IgD-negative memory B cell (primary cell): ENCODE results near the gene PTX4. TPM values are rescaled to one million over a fixed set of nuclear protein-coding genes. Genes with fewer than 3 reads are reported as not detected.

Source experiments
- H3K27ac Mint-ChIP-seq, 3 donors: one replicate each; pipeline ENCODE4 v1.8.0; 2020 to 2022; ENCODE audit warnings: mild to moderate bottlenecking in 3 of 3, mixed read lengths in 3 of 3, moderate library complexity in 1 of 3
- H3K27me3 Mint-ChIP-seq: one replicate; pipeline ENCODE4 v1.8.0; 2021; ENCODE audit warnings: mixed read lengths
- H3K36me3 Mint-ChIP-seq: one replicate; pipeline ENCODE4 v1.8.0; 2020; ENCODE audit warnings: mild to moderate bottlenecking, mixed read lengths
- H3K4me1 Mint-ChIP-seq, 3 donors: one replicate each; pipeline ENCODE4 v1.8.0; 2020 to 2022; ENCODE audit warnings: mixed read lengths in 3 of 3, mild to moderate bottlenecking in 1 of 3
- H3K4me3 Mint-ChIP-seq, 4 donors: one replicate each; pipeline ENCODE4 v1.8.0; 2020 to 2022; ENCODE audit warnings: mild to moderate bottlenecking in 4 of 4, mixed read lengths in 4 of 4, moderate library complexity in 3 of 4
- H3K9me3 Mint-ChIP-seq, 3 donors: one replicate each; pipeline ENCODE4 v1.8.0; 2020 to 2021; ENCODE audit warnings: mixed read lengths in 3 of 3, mild to moderate bottlenecking in 1 of 3
- polyA plus RNA-seq: library from polyadenylated mRNA; unstranded; fragments of 300-500 nt; fragmentation: Illumina TruSeq; gene quantifications from one replicate; pipeline ENCODE4 v1.2.3, GENCODE V29; 2021

Gene PTX4
- polyA plus RNA-seq: not detected

DNA sequence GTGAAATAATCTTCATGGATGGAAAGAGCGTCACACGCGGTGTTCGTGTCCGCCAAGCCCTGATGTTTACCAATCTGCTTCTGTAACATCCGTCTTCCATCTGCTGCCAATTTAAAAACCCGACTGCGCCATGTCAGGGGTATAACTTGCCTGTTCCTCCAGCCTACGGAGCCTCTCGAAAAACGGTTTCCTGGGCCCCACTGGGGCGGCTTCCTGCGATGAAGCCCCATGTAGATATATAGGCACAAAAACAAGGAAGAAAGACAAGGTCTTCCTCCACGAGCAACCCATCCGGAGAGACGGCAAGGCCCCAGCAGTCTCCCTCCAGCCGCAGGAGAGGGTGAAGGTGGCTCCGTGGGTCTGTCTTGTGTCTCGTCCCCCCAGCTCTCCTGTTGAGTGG is at the start of gene PTX4:
PTX4 (minus strand) TSS at position 326 of the 400 bp plus-strand sequence; CDS start at position 291, 35 bp downstream.
- no peaks in the 10 kb centered on the region for H3K9me3 Mint-ChIP-seq
- peaks cover 10 to 12% (median 10%) of the 10 kb centered on the region in 3 donors for H3K4me1 Mint-ChIP-seq
- peak within 1 kb of the TSS in 1 of 4 donors; percentile 28 for H3K4me3 Mint-ChIP-seq
- H3K27me3 Mint-ChIP-seq: no peaks in the 10 kb centered on the region
- peaks cover 1% of the 10 kb centered on the region for H3K36me3 Mint-ChIP-seq
- H3K27ac Mint-ChIP-seq: peak within 1 kb of the TSS in 2 of 3 donors; percentile 45 to 77

- no peak overlapping the region for H3K27ac Mint-ChIP-seq
- H3K4me1 Mint-ChIP-seq: peaks cover 15 to 22% (median 18%) of the 10 kb centered on the region in 3 donors
- no peaks in the 10 kb centered on the region for H3K9me3 Mint-ChIP-seq
- no peaks in the 10 kb centered on the region for H3K36me3 Mint-ChIP-seq
- H3K27me3 Mint-ChIP-seq: no peaks in the 10 kb centered on the region
- H3K4me3 Mint-ChIP-seq: peak overlapping the region in 3 of 4 donors; percentile 43 to 68 (median 52)
These were observed 49.1 kb upstream of the PTX4 start for GRCh38 chr16:1537763-1538289.

DNA sequence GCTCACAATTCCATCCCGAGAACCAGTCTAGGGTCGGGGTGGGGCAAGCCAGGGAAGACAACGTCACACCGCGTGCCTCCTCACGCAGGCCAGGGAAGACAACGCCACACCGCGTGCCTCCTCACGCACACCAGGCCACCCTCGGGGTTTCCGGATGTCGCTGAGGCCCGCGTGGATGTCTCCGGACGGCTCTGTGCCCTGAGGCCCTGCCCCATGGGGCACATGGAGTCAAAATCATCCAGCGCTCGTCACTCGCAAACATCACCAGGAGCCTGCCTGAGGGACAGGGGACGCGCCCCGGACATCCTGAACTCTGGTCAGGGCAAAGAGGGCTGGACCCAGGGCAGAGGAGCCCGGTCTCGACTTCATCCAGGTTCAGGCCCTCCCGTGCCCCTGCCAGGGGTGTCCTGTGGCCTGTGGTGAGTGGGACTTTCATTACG is 48.4 kb upstream of the PTX4 start:
- Mint-ChIP-seq H3K4me1 (peaks cover 15 to 22% (median 18%) of the 10 kb centered on the region in 3 donors), H3K27ac (no peak overlapping the region), H3K36me3 (no peaks in the 10 kb centered on the region), H3K27me3 (no peaks in the 10 kb centered on the region), H3K4me3 (peak overlapping the region in 1 of 4 donors; percentile 55), H3K9me3 (no peaks in the 10 kb centered on the region)

- H3K4me3 Mint-ChIP-seq: peak overlapping the region in 2 of 4 donors; percentile 75 to 91
- no peaks in the 10 kb centered on the region for H3K9me3 Mint-ChIP-seq
- H3K27me3 Mint-ChIP-seq: no peaks in the 10 kb centered on the region
- peaks cover 15 to 22% (median 18%) of the 10 kb centered on the region in 3 donors for H3K4me1 Mint-ChIP-seq
- H3K27ac Mint-ChIP-seq: no peak overlapping the region
- H3K36me3 Mint-ChIP-seq: no peaks in the 10 kb centered on the region
These were observed 47.9 kb upstream of the PTX4 start for GRCh38 chr16:1536601-1537000.

GRCh38 chr16:1535391-1536291 is 46.9 kb upstream of the PTX4 start:
- H3K4me1 Mint-ChIP-seq: peaks cover 15 to 22% (median 16%) of the 10 kb centered on the region in 3 donors
- H3K9me3 Mint-ChIP-seq: no peaks in the 10 kb centered on the region
- H3K4me3 Mint-ChIP-seq: peak overlapping the region; percentile 33 to 95 (median 82)

DNA sequence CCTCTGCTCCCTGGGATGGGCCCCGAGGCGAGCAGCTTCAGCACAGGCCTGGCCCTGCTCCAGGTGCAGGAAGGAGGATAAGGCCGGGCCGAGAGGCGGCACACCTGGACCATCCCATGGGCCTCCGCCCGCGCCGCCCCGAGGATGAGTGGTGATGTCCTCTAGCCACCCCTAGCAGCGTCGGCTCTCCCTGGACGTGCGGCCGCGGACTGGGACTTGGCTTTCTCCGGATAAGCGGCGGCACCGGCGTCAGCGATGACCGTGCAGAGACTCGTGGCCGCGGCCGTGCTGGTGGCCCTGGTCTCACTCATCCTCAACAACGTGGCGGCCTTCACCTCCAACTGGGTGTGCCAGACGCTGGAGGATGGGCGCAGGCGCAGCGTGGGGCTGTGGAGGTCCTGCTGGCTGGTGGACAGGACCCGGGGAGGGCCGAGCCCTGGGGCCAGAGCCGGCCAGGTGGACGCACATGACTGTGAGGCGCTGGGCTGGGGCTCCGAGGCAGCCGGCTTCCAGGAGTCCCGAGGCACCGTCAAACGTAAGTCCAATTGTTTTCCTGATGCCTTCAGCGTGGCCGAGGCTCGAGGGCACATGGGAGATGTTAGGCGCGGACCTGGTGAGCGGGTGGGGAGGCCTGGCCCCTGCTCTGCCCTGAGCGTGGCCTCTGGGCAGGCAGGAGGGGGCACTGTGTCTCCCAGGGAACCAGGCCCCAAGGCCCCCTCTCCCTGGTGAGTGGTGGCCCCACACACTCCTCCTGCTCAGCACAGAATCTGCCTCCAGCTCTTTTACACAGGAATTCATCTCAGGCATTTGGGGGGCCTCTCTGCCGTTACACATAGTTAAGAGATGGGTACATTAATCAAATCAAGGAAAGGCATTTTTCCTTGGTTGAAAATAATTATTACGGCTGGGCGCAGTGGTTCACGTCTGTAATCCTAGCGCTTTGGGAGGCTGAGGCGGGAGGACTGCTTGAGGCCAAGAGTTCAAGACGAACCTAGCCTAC is 45.6 kb upstream of the PTX4 start:
- Mint-ChIP-seq H3K36me3 (peaks cover 1% of the 10 kb centered on the region), H3K4me1 (peaks cover 12 to 18% (median 15%) of the 10 kb centered on the region in 3 donors), H3K27me3 (no peaks in the 10 kb centered on the region), H3K27ac (peak overlapping the region in 1 of 3 donors; percentile 78), H3K9me3 (no peaks in the 10 kb centered on the region), H3K4me3 (peak overlapping the region; percentile 33 to 95 (median 82))

More at GRCh38 chr16:1535391-1536291, 46.9 kb upstream of the PTX4 start:
- H3K27ac Mint-ChIP-seq: peak overlapping the region in 1 of 3 donors; percentile 59
- H3K27me3 Mint-ChIP-seq: no peaks in the 10 kb centered on the region
- H3K36me3 Mint-ChIP-seq: no peaks in the 10 kb centered on the region

- H3K9me3 Mint-ChIP-seq: no peaks in the 10 kb centered on the region
- H3K4me3 Mint-ChIP-seq: peak within 1 kb of the TSS in 3 of 4 donors; percentile 71 to 95 (median 89)
- H3K36me3 Mint-ChIP-seq: peaks cover 1% of the 10 kb centered on the region
- H3K27ac Mint-ChIP-seq: peak within 1 kb of the TSS in 1 of 3 donors; percentile 78
- H3K4me1 Mint-ChIP-seq: peaks cover 9 to 14% (median 14%) of the 10 kb centered on the region in 3 donors
- no peaks in the 10 kb centered on the region for H3K27me3 Mint-ChIP-seq
These were observed 44.8 kb upstream of the PTX4 start, which contains the start of gene TMEM204 for GRCh38 chr16:1533443-1533951. Gene TMEM204, plus strand, starts transcription at chr16:1533666. Its CDS starts 610 bp downstream, at chr16:1534276.

DNA sequence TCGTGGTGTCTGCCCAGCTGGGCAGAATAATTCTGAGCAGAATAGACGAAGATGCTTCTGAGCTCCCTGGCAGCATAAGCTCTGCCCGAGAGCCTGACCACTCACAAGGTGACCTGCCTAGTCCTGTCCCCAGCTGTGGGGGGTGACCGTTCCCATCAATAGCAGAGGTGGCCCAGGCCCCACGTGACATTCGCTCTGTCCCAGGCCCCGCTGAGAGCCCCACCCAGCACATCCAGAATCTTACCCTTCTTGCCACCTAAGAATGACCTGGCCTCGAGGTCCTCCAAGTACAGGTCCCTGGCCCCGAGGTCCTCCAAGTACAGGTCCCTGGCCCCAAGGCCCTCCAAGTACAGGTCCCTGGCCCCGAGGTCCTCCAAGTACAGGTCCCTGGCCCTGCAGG is 44.0 kb upstream of the PTX4 start:
- peaks cover 10 to 12% (median 10%) of the 10 kb centered on the region in 3 donors for H3K4me1 Mint-ChIP-seq
- peaks cover 1% of the 10 kb centered on the region for H3K27me3 Mint-ChIP-seq
- no peaks in the 10 kb centered on the region for H3K9me3 Mint-ChIP-seq
- H3K36me3 Mint-ChIP-seq: peaks cover 1% of the 10 kb centered on the region
- H3K27ac Mint-ChIP-seq: peak overlapping the region in 1 of 3 donors; percentile 50
- H3K4me3 Mint-ChIP-seq: peak overlapping the region in 2 of 4 donors; percentile 63 to 95

GRCh38 chr16:1532081-1532760 is 43.5 kb upstream of the PTX4 start:
- Mint-ChIP-seq H3K27ac (peak overlapping the region in 1 of 3 donors; percentile 50), H3K36me3 (peaks cover 1% of the 10 kb centered on the region), H3K4me1 (peaks cover 10 to 12% (median 10%) of the 10 kb centered on the region in 3 donors), H3K9me3 (no peaks in the 10 kb centered on the region), H3K27me3 (peaks cover 1% of the 10 kb centered on the region), H3K4me3 (peak overlapping the region in 1 of 4 donors; percentile 63)

DNA sequence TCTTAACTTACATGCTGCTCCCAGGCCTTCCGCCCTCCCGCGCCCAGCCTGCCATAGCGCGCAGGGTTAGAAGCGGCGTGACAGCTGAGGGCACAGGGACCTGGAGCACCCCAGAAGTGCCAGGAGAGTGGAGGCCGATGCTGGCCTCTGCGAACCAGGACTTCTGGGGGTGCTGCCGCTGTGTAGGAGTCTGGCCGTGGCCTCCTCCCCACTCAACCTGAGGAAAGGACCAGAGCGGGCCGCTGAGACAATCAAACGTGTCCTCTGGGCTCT is 42.8 kb upstream of the PTX4 start:
- Mint-ChIP-seq H3K27ac (no peak overlapping the region), H3K9me3 (no peaks in the 10 kb centered on the region), H3K27me3 (peaks cover 1% of the 10 kb centered on the region), H3K4me3 (no peak overlapping the region), H3K36me3 (peaks cover 1% of the 10 kb centered on the region), H3K4me1 (peaks cover 7 to 11% (median 10%) of the 10 kb centered on the region in 3 donors)

- peaks cover 1% of the 10 kb centered on the region for H3K27me3 Mint-ChIP-seq
- no peak overlapping the region for H3K27ac Mint-ChIP-seq
- H3K36me3 Mint-ChIP-seq: peaks cover 1% of the 10 kb centered on the region
- H3K4me3 Mint-ChIP-seq: no peak overlapping the region
- H3K4me1 Mint-ChIP-seq: peaks cover 7 to 10% (median 10%) of the 10 kb centered on the region in 3 donors
- no peaks in the 10 kb centered on the region for H3K9me3 Mint-ChIP-seq
These were observed 42.3 kb upstream of the PTX4 start for GRCh38 chr16:1530883-1531637.

GRCh38 chr16:1530349-1530882 is 41.7 kb upstream of the PTX4 start:
- H3K27ac Mint-ChIP-seq: no peak overlapping the region
- no peak overlapping the region for H3K4me3 Mint-ChIP-seq
- peaks cover 1% of the 10 kb centered on the region for H3K36me3 Mint-ChIP-seq

More at GRCh38 chr16:1530349-1530882, 41.7 kb upstream of the PTX4 start:
- Mint-ChIP-seq H3K4me1 (peaks cover 5 to 10% (median 7%) of the 10 kb centered on the region in 3 donors), H3K27me3 (peaks cover 1% of the 10 kb centered on the region), H3K9me3 (no peaks in the 10 kb centered on the region)
